IPS-18c (cell line): ENCODE data around the gene NFYC.

Experiments
- H3K4me3 ChIP-seq: 2 replicates; pipeline ENCODE4 v1.7.0; 2013; ENCODE audit warnings: low read depth, mild to moderate bottlenecking, low read length, moderate library complexity; ENCODE audit not compliant: insufficient read depth
- H3K9me3 ChIP-seq: one replicate; pipeline ENCODE4 v1.6.1; 2013; ENCODE audit warnings: mild to moderate bottlenecking, low read length, moderate library complexity; ENCODE audit not compliant: control insufficient read depth, insufficient read depth

NFYC gene

DNA sequence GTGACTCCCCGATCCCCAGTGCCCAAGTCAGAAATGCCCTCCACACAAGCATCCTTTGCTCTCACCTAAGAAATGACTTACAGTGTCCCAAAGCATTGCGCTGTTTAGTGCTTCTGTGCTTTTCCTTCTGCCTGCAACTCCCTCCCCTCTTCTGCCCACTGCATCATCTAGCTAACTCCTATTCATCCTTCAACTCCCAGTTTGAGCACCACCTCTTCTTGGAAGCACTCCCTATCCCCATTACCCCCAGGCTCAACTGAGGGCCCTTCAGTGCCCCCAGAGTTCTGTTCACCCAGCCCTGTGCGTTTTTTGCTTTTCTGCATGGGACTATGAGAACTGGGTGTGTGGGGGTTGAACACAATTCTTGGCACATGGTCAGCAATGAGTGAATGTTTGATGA, 102.1 kb downstream of the NFYC start:
- no peak overlapping the region for H3K4me3 ChIP-seq

DNA sequence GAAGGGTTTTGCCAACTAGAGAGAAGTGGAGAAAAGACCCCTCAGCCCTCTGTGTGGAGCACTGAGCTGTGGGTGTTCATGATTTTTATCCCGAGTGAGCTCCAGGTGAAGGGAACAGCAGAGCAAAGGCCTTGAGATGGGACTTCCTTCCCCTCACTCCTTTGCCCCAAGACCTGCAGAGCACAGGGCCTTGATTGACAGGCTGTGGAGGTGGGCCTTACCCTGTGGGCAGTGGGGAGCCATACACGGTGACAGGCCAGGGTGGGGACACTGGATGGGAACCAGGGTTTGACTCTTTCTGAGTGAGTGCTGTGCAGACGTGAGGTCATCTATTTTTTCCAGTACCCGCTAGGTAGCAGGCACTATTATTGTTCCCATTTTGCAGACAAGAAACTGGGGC, 102.5 kb downstream of the NFYC start:
- Histone ChIP-seq H3K4me3 (no peak overlapping the region), H3K9me3 (no peaks in the 10 kb centered on the region)

More for the DNA sequence above, 102.1 kb downstream of the NFYC start:
- no peaks in the 10 kb centered on the region for H3K9me3 ChIP-seq

DNA sequence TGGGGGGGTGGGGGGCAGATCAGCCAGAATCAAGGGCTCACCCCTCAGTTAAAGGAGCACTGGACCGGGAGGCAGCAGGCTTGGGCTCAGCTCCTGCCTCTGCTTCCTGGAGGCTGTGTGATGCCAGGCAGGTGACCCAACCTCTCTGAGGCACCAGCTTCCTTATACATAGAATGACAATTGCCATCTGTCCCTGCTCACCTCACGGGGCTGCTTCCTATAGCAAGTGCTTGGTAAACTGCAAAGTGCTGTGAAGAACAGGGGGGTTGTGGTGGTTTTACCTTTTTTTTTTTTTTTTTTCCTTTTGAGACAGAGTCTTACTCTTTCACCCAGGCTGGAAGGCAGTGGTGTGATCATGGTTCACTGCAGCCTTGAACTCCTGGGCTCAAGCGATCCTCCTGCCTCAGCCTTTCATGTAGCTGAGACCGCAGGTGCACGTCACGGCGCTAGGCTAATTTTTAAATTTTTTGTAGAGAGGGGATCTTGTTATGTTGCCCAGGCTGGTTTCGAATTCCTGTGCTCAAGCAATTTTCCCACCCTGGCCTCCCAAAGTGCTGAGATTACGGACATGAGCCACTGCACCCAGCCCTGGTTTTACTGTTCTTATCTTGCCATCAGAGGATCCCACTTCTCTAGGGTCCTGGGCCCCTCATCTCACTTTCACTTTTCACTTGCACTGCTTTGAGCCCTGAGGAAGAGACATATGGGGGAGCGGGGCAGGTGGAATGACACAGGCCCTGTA, 103.6 kb downstream of the NFYC start:
- no peak overlapping the region for H3K4me3 ChIP-seq
- no peaks in the 10 kb centered on the region for H3K9me3 ChIP-seq

DNA sequence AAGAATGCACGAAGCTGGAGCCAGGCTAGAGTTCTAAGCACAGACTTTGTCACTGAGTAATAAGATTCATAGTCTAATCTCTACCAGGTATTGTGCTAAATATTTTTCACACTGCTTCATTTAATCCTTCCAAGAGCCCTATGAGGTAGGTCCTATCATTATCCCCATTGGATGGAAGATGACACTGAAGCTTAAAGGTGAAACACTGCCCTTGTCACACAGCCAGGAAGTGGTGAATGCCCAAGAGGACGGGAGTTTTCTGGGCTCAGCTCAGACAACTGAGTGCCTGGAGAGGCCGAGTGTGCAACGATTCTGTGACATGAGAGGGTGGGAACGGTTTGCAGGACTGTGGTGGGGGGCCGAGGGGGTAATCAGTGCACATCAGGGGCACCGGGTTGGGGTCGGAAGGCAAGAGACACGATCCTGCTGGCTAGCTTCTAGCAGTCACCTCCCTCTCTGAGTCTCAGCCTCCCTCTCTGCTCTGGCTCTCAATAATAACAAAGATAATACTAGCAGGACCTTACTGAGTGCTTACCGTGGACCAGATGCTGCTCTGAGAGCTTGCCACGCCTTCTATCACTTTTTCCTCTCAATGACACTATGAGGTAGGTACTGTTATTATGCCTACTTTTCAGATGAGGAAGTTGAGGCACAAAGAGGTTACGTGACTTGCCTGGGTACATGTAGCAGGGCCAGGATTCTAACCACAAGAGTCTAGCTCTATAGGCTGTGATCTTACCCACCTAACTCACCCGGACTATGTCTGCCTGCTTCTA, 104.5 kb downstream of the NFYC start:
- no peak overlapping the region for H3K4me3 ChIP-seq
- H3K9me3 ChIP-seq, result no peaks in the 10 kb centered on the region

DNA sequence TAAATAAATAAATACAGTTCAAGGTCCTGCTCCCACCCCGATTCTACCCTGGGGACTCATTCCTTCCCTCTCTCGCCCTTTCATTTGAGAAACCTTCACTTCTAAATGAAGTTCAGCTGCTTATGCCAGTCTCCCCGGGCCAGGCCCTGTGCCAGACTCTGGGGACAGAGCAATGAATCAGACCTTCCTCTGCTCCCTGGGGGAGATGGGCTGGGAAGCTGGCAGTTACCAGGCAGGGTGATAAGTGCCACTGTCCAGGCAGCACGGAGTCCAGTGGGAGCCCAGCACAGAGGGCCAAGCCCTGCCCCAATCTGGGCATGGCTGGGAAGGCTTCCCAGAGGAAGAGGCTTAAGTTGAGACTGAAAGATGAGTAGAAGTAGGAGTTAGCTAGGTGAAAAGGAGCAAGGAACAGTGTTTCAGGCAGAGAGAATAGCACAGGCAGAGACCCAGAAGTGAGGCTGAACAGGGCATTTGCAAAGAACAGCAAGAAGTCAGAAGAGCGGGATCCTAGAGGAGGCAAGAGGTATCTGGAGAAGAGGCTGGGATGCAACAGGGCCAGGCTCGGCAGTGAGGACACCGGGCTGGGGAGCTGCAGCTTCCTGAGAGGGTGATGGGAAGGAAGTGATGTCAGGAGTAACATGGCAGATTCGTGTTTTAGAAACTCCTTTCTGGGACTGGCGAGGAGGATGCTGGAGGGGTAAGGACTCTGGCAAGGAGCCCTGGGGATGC, 105.6 kb downstream of the NFYC start:
- Histone ChIP-seq H3K9me3 (no peaks in the 10 kb centered on the region), H3K4me3 (no peak overlapping the region)

DNA sequence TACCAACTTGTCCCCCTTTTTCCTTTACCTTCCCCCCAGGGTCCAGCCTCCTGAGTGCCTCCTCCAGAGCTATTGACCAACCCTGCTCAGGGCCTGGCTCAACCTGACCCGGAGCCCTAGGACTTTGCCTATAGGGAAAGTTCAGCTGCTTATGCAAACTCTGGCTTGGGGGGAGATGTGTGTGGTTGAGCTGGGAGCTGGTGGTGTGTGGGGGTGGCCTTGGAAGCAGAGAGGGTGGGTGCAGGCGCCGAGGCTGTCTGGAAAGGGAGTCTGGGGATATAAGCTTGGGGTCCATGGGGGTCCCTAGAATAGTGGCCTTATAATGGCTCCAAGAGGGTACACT, 106.1 kb downstream of the NFYC start:
- Histone ChIP-seq H3K9me3 (no peaks in the 10 kb centered on the region), H3K4me3 (no peak overlapping the region)

DNA sequence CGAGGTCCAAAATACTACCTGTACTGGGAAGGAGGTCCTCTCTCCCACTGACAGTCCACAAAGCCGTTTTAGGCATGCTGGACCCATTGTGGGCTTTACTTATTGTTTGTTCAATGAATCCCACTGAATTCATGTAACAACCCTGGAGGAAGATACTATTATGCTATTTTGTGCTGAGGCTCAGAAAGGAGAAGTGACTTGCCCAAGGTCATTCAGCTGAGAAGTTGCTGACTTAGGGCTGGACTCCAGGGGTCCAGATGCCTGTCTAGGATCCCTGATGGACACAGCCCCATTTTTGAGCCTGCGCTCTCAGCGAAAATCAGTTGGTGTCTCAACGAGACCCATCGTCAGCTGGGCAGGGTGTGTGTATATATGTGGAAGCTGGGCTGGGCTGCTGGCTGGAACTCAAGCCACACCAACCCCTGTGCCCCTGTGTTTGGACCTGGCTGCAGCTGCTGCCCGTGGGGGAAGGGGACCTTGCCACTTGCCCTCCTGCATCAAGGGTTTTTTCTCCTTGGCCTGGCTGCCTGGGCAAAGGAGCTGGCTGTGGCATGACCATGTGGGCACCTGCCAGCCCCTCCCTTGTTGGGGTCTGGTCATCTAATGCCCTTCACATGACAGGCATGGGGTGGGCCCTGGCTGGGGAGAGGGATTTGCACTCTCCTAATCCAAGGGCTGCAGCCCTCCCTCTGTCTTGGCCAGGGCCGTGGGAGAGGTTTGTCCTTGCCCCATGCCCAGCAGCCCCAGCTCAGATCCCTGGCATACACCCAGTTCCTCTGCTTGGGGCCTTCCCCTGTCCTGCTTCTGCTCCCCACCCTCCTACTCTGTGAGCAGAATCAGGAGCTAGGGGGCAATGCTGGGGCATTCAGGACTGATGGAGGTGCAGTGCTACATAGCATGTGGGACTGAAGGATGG, 107.1 kb downstream of the NFYC start:
- Histone ChIP-seq H3K9me3 (no peaks in the 10 kb centered on the region), H3K4me3 (no peak overlapping the region)

DNA sequence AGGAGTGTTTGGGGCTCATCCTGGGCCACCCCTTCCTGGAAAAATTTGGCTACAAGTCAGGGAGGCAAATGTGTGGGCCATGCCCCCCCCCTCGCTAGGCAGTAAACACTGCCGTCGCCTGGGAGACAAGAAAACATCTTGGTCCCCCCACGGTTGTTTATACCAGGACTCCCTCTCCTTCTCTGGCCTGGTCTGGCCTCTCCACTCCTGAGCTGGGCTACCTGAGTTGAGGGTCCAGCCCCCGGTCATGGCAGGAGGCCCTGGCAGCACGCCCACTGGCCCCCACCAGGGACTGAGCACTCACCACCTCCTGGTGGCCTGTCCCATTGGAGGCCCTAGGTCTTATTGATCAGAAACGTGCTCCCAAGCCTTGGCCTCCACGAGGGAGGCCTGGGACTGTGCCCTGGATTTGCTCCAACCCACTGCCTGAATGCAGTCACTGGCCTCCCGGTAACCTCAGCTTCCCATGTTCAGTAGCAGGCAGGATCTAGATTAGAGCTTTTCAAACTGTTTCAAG, 107.9 kb downstream of the NFYC start:
- no peak overlapping the region for H3K4me3 ChIP-seq

DNA sequence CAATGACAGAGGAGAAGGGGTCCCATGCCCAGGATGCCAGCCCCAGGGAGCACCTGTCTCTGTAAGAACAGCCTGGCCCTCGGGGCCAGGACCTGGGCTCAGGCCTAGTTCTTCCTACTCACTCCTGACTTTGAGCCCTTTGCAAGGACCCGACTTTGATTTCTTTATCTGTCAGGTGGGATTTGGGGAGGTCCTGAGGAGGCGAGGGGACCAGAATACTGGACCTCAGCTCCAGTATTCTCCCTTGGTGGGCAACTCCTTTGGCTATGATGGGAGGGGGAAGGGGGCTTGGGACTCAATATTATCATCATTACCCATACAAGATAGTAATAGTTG, 110.2 kb downstream of the NFYC start:
- Histone ChIP-seq H3K4me3 (peak overlapping the region; percentile 34; the same call in 1 of the 2 replicates), H3K9me3 (no peaks in the 10 kb centered on the region)

More for the DNA sequence above, 107.9 kb downstream of the NFYC start:
- no peaks in the 10 kb centered on the region for H3K9me3 ChIP-seq

DNA sequence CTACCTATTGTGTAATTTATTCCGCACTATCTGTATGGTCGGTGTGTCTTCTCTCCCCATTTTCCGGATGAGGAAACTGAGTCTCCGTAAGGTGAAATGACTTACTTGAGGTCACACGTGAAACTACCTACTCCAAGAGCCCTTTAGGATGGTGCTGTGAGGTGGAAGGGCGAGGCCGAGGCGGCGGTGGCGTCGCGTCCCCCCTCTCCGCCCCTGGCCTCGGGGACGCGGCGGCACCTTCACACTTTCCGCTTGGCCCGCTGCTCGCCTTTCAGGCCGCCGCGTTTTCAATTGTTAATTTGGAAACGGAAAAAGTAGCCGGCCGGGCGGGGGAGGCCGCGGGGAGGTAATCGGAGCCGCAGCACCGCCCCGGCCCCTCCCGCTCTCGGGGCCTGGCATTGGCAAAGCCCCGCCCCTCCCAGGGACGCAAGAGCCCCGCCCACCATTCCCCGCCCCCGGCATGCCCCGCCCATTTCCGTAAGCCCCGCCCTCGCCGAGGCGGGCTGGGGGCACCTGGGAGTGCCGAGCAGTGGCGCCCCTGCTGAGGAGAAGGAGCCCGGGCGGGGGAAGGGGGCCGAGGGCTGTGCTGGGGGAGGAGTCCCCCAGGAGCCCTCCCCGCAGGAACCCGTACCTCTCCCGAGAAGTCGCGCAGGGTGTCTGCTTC, 110.7 kb downstream of the NFYC start:
- H3K9me3 ChIP-seq, result no peaks in the 10 kb centered on the region
- peak overlapping the region; percentile 43 for H3K4me3 ChIP-seq

DNA sequence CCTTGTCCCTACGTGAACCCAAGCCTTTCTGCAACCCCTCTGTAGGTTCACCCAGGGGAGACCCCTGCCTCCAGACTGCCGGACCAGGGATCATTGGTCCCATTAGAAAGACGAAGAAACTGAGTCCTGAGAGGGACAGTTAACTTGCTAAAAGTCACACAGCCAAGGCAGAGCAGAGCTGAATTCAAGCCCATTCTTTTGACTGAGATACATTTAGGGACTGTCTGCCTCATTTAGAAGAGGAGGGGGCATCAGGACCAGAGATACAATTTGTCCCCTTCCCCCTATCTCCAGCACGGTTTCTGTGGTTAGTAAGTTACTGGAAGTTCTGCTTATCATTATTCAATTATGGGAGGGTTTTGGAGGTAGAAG, 111.2 kb downstream of the NFYC start:
- Histone ChIP-seq H3K4me3 (peak overlapping the region; percentile 43), H3K9me3 (no peaks in the 10 kb centered on the region)

DNA sequence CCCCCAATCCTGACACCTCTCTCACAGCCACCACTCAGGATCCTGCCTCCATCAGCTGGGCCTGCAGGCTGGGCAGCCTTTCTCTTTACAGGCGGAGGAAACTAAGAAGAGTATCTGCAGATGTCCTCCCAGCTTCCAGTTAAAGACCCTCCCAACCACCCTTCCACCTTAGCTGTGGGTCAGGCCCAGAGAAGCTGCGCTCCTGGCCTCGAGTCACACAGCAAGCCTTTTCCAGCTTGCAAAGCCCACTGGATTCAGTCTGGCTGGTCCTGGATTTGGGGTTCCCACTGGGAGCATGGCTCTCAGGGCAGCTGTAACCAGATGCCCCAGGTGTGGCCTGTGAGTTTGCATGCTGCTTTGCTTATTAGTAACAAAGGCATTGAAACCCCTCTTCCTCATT, 111.9 kb downstream of the NFYC start:
- Histone ChIP-seq H3K9me3 (no peaks in the 10 kb centered on the region), H3K4me3 (no peak overlapping the region)

DNA sequence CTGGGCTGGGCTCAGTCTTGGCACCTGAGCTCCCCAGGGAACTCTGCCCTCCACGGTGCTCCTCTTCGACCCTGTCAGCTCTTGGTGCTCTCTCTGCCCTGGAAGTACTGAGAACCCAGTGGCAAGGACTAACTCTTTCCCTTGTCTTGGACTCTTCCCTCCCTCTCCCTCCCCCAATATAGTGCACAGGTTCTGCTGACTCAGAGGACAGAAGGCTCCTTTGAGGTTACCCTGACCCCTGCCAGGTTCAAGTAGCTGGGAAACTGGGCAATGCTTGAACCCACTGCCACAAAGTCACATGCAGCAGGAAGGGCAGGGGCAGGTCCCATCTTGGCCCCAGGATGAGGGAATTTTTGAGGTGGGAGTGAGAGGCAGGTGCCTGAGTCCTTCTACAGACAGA, 112.4 kb downstream of the NFYC start:
- Histone ChIP-seq H3K9me3 (no peaks in the 10 kb centered on the region), H3K4me3 (no peak overlapping the region)

DNA sequence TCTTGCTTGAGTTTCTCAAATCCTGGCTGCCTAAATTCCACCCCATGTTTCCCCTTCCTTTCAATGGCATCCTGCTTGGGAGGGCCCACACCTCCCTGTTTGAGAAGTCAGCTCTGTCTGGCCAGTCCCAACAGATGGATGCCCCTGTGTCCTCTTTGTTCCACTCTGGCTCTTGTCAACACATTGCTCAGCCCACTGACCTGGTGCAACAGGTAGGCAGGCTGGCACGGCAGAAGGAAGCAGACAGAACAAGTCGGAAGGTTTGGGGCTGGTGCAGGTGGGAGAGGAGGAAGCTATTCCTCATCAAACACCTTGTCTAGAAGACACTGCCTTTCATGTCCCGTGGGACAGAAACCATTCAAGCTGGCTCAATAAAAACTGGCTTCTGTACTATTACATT, 114.7 kb downstream of the NFYC start:
- Histone ChIP-seq H3K9me3 (no peaks in the 10 kb centered on the region), H3K4me3 (no peak overlapping the region)

DNA sequence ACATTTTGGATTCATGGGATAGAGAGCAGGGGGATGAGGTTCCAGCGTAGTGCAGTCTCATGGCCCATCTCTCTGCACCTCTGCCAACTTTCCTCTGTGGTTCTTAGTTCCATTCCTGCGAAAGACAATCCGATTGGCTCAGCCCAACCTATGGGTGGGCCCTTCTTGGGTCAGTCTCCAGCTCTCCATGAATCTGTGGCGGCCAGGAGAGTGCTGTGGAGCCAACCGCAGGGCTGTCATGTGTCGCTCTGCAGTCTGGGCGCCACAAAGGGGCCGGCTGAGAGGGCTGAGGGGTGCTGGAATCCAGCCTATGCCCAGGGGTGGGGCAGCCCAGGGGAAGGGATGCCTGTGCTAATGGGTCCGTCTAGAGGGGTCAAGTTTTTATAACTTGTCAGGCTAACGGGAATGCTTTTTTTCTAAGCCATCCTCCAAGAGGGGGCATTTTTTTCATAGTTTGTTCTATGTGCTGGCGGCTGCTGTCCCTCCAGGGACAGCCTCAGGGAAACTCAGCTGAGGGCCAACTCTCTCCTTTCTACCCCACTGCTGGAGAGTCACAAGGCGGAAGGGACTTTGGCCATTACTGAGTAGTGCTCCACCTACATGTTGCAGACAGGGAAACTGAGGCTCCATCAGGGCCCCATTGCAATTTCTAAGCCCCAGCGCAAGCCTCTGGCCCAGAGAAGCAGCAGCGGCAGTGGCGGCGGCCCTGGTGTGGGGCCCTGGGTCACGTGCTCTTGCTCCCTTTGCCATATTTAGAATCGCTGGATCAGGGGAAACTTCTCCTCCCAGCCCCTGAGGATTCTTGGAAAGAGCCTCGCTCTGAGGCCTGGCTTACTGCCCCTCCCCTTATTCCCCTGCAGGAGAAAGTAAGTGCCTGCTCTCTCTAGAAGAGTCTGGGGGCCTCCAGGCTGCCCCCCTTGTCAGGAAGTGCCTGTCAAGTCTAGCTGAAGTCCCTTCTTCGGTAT, 115.5 kb downstream of the NFYC start:
- H3K4me3 ChIP-seq, result no peak overlapping the region

DNA sequence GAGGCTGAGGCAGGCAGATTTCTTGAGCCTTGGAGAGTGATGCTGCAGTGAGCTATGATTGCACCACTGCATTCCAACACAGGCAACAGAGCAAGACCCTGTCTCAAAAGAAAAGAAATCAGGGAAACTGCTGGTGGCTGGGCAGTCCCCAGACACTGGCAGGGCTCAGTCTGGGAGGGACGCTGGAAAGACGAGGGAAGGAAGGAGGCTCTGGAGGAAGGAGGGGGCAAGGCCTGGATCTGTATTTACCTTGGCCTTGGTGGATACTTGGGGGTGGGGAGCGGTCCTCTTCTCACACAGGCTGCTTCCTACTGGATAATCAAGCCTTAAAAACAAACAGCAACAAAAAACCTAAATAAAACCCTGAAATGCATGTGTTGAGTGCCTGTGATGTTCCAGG, 116.5 kb downstream of the NFYC start:
- Histone ChIP-seq H3K9me3 (no peaks in the 10 kb centered on the region), H3K4me3 (no peak overlapping the region)

More for the DNA sequence above, 115.5 kb downstream of the NFYC start:
- H3K9me3 ChIP-seq, result no peaks in the 10 kb centered on the region
